OCI-LY7 (cell line): Measurements from ENCODE around the gene MCOLN3.

Source experiments
- EZH2phosphoT487 ChIP-seq: fragments of 200-600 bp; sonication (generic); IDR thresholded peaks from 2 replicates; pipeline ENCODE4 v1.6.1; 2018; ENCODE audit warnings: low read depth, borderline replicate concordance, mild to moderate bottlenecking, mixed run types, antibody characterized with exemption, low read length, moderate library complexity, mixed read lengths
- TF ChIP-seq, protein P1 (sequence below): fragments of 200-600 bp; sonication (generic); conservative IDR thresholded peaks from 2 replicates; pipeline ENCODE4 v1.5.1; 2014; ENCODE audit warnings: mild to moderate bottlenecking, antibody characterized with exemption, low read length, moderate library complexity, mixed read lengths

DNA sequence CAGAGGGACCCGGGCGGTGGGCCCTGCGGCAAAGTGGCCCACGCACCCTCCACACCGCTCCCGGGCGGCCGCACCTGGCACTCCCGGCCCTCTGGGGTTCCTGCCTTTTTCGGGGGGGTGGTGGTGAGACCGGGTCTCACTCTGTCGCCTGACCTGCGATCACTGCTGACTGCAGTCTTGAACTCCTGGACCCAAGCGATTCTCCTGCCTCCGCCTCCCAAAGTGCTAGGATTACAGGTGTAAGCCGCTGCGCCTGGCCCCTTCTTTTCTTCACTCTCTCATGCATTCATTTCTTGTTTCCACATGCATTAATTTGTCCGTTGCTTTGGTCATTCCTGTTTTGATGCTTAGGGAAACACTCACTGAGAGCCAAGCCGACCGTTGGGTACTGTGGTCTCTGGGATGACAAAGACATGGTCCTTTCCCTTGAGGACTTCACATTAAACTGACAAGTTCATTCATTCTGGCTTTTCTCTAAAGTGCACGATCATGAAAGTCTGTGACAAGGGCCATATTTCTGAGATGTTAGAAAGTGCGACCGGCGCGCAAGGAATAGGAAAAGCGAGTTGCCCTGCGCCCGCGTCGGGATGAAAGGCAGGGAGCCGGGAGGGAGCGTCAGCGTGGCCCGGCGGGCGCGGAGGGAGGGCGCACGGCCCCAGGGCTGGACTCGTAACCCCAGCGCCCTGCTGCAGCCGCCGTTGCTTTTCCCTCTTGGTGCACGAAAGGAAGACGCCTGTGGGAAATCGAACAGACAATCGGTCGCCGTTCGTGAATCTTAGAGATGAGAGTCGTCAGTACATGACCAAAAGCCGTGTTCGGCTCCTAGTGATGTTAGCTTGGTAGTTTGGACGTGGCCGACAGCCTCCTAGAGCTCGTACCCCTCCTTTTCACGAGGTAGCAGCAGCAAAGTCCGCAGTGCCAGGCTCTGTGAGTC lies 50.4 kb downstream of the MCOLN3 start:
- no peak for TF ChIP-seq EZH2phosphoT487
- TF ChIP-seq, protein P1, sequence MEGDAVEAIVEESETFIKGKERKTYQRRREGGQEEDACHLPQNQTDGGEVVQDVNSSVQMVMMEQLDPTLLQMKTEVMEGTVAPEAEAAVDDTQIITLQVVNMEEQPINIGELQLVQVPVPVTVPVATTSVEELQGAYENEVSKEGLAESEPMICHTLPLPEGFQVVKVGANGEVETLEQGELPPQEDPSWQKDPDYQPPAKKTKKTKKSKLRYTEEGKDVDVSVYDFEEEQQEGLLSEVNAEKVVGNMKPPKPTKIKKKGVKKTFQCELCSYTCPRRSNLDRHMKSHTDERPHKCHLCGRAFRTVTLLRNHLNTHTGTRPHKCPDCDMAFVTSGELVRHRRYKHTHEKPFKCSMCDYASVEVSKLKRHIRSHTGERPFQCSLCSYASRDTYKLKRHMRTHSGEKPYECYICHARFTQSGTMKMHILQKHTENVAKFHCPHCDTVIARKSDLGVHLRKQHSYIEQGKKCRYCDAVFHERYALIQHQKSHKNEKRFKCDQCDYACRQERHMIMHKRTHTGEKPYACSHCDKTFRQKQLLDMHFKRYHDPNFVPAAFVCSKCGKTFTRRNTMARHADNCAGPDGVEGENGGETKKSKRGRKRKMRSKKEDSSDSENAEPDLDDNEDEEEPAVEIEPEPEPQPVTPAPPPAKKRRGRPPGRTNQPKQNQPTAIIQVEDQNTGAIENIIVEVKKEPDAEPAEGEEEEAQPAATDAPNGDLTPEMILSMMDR = no peak
